Gastrocnemius medialis (tissue), 4 donors: ENCODE measurements around the gene H2BK1. TPM values are rescaled to one million over a fixed set of nuclear protein-coding genes. Genes with fewer than 3 reads are reported as not detected.

ENCODE experiments used
- ATAC-seq, 2 donors: fragments of 150-250 bp; one replicate each; pipeline ENCODE4 v1.9.1; 2016
- DNase-seq, 2 donors: peaks; one replicate each; pipeline ENCODE4 v3.0.0-alpha.2; 2019
- H3K27ac ChIP-seq, 4 donors: fragments of 200-600 bp; sonication (generic); 1 replicate in 1 of 4; 2 replicates in 3 of 4; pipeline ENCODE4 v1.5.1; 2016 to 2018; ENCODE audit warnings: mild to moderate bottlenecking in 2 of 4, moderate library complexity in 1 of 4
- H3K27me3 ChIP-seq, 3 donors: fragments of 200-600 bp; sonication (generic) in 2 of 3; 1 replicate in 1 of 3; 2 replicates in 2 of 3; pipeline versions ENCODE4 v1.5.1 to v1.6.0; 2016 to 2019; ENCODE audit warnings: mild to moderate bottlenecking in 1 of 3, moderate library complexity in 1 of 3
- H3K36me3 ChIP-seq, 2 donors: fragments of 200-600 bp; sonication (generic) in 1 of 2; one replicate each; pipeline ENCODE4 v1.5.1; 2017 to 2018
- H3K4me1 ChIP-seq, 2 donors: fragments of 200-600 bp; sonication (generic) in 1 of 2; one replicate each; pipeline ENCODE4 v1.5.1; 2016 to 2017; ENCODE audit warnings: mild to moderate bottlenecking in 2 of 2
- H3K4me3 ChIP-seq, 4 donors: fragments of 200-600 bp; sonication (generic) in 3 of 4; 1 replicate in 1 of 4; 2 replicates in 3 of 4; pipeline ENCODE4 v1.5.1; 2016 to 2019; ENCODE audit warnings: mild to moderate bottlenecking in 2 of 4
- H3K9me3 ChIP-seq, 3 donors: fragments of 200-600 bp; sonication (generic) in 2 of 3; 1 replicate in 1 of 3; 2 replicates in 2 of 3; pipeline ENCODE4 v1.5.1; 2016 to 2019
- POLR2A ChIP-seq, 2 donors: fragments of 450-650 bp; IDR thresholded peaks; one replicate each; pipeline ENCODE4 v1.6.1; 2017; ENCODE audit warnings: antibody characterized with exemption in 2 of 2, mild to moderate bottlenecking in 2 of 2, moderate library complexity in 2 of 2
- in situ Hi-C, 4 donors: fragments of 200-750 bp; cut with MboI; loops; one replicate each; pipeline versions ENCODE4 v1.15.0 to v1.8.0; 2017; ENCODE audit warnings: low sequenced_read_pairs in 4 of 4
- intact Hi-C: fragments of 100-400 bp; cut with DNase I; formaldehyde crosslinking; loops from one replicate; pipeline ENCODE4 v1.15.1; 2023; ENCODE audit warnings: low total_unique reads
- total RNA-seq, 4 donors: library from RNA; depleted of rRNA; stranded (reverse); fragments of >200 nt; gene quantifications; one replicate each; pipeline versions ENCODE4 v1.1.0 to v1.2.3, GENCODE V29; 2016
- TF ChIP-seq, protein P1 (sequence below), 5 experiments: fragments of 450-650 bp in 3 of 5; fragments of 200-600 bp in 2 of 5; sonication (generic) in 2 of 5; IDR thresholded peaks in 4 of 5; conservative IDR thresholded peaks in 1 of 5; 1 replicate in 4 of 5; 2 replicates in 1 of 5; pipeline ENCODE4 v1.5.1; 2016 to 2019; ENCODE audit warnings: antibody characterized with exemption in 5 of 5, mild to moderate bottlenecking in 3 of 5, moderate library complexity in 3 of 5

The H2BK1 gene
- total RNA-seq, 4 donors from 2014 or later = not detected

GRCh38 chr7:151193203-151193978 is 16.9 kb downstream of the H2BK1 start:
- intact Hi-C loops (loop anchor here (10.0 kb wide), 1 partner anchor 111 kb away; no protein-coding TSS in a partner anchor), in situ Hi-C loops (no loop called here)
- Histone ChIP-seq H3K36me3 (no peaks in the 10 kb centered on the region), H3K27ac (no peak overlapping the region), H3K4me3 (no peak overlapping the region), H3K9me3 (no peaks in the 10 kb centered on the region), H3K27me3 (no peaks in the 10 kb centered on the region), H3K4me1 (peaks cover 1 to 9% of the 10 kb centered on the region in 2 donors)
- no peak for DNase-seq
- no peak for TF ChIP-seq POLR2A (IDR thresholded peaks at IDR 0.05)
- TF ChIP-seq, protein P1, sequence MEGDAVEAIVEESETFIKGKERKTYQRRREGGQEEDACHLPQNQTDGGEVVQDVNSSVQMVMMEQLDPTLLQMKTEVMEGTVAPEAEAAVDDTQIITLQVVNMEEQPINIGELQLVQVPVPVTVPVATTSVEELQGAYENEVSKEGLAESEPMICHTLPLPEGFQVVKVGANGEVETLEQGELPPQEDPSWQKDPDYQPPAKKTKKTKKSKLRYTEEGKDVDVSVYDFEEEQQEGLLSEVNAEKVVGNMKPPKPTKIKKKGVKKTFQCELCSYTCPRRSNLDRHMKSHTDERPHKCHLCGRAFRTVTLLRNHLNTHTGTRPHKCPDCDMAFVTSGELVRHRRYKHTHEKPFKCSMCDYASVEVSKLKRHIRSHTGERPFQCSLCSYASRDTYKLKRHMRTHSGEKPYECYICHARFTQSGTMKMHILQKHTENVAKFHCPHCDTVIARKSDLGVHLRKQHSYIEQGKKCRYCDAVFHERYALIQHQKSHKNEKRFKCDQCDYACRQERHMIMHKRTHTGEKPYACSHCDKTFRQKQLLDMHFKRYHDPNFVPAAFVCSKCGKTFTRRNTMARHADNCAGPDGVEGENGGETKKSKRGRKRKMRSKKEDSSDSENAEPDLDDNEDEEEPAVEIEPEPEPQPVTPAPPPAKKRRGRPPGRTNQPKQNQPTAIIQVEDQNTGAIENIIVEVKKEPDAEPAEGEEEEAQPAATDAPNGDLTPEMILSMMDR (IDR thresholded peaks at IDR 0.05 in 4 of 5, conservative IDR thresholded peaks at IDR 0.05 in 1 of 5) = no peak
- ATAC-seq = no peak

- Histone ChIP-seq H3K4me1 (peaks cover 7 to 15% of the 10 kb centered on the region in 2 donors), H3K4me3 (no peak overlapping the region), H3K36me3 (no peaks in the 10 kb centered on the region), H3K27ac (peak overlapping the region; percentile 46 to 74 (median 64)), H3K9me3 (no peaks in the 10 kb centered on the region), H3K27me3 (no peaks in the 10 kb centered on the region)
- TF ChIP-seq, protein P1 (IDR thresholded peaks at IDR 0.05 in 4 of 5, conservative IDR thresholded peaks at IDR 0.05 in 1 of 5) = no peak
- no peak for TF ChIP-seq POLR2A (IDR thresholded peaks at IDR 0.05)
- ATAC-seq = no peak
- intact Hi-C loops (loop anchor here (10.0 kb wide), 1 partner anchor 113 kb away; no protein-coding TSS in a partner anchor), in situ Hi-C loops (no loop called here)
- no peak for DNase-seq
Observed at GRCh38 chr7:151192002-151192539, 18.2 kb downstream of the H2BK1 start.

DNA sequence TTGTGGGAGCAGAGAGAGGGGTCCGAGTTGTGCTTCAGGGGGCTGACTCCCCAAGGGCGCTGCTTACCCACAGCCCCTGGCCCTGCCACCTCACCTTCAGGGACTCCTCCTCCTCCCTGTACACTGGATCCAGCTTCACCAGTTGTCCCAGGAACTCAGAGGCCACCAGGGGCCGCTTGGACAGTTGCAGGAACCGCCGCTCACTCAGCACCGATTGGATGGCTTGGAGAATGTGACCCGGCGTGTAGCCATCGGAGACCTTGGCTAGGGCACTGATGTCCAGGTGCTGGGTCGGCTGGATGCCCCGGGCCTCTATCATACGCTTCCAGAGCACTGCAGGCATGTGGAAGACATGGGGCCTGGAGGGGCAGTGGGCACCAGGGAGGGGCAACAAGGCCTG is 18.7 kb downstream of the H2BK1 start:
- Histone ChIP-seq H3K27me3 (no peaks in the 10 kb centered on the region), H3K9me3 (no peaks in the 10 kb centered on the region), H3K4me3 (no peak overlapping the region), H3K27ac (peak overlapping the region; percentile 46 to 74 (median 64)), H3K4me1 (peaks cover 11 to 20% of the 10 kb centered on the region in 2 donors), H3K36me3 (no peaks in the 10 kb centered on the region)
- TF ChIP-seq, protein P1 (IDR thresholded peaks at IDR 0.05 in 4 of 5, conservative IDR thresholded peaks at IDR 0.05 in 1 of 5) = peak in 4 of 5 experiments; percentile 6 to 43 (median 36)
- no peak for TF ChIP-seq POLR2A (IDR thresholded peaks at IDR 0.05)
- ATAC-seq (peak; percentile 30 to 39), DNase-seq (peak; percentile 67 to 84)
- intact Hi-C loops = loop anchor here (10.0 kb wide), 1 partner anchor 113 kb away; no protein-coding TSS in a partner anchor
- in situ Hi-C loops = no loop called here

DNA sequence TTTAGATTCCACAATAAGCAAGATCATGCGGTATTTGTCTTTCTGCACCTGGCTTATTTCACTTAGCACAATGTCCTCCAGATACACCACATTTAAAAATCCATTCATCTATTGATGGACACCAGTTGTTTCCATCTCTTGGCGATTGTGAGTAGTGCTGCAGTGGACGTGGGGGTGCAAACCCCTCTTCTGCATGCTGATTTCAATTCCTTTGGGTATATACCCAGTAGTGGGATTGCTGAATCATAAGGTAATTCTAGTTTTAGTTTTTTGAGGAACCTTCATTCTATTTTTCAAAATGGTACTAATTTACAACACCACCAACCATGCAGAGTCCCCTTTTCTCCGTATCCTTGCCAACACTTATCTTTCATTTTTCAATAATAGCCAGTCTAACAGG is 21.2 kb downstream of the H2BK1 start:
- peak overlapping the region in 3 of 4 donors; percentile 91 to 100 (median 98) for H3K27ac ChIP-seq
- no peak overlapping the region for H3K4me3 ChIP-seq
- no peak for DNase-seq
- TF ChIP-seq, protein P1 (IDR thresholded peaks at IDR 0.05 in 4 of 5, conservative IDR thresholded peaks at IDR 0.05 in 1 of 5) = no peak
- TF ChIP-seq POLR2A (IDR thresholded peaks at IDR 0.05) = no peak
- in situ Hi-C loops (no loop called here), intact Hi-C loops (loop anchor here (5.0 kb wide), 2 partner anchors 107 to 162 kb away; partner anchors contain the start of genes ABCB8, FASTK and TMUB1)
- no peaks in the 10 kb centered on the region for H3K9me3 ChIP-seq
- H3K36me3 ChIP-seq = no peaks in the 10 kb centered on the region
- H3K4me1 ChIP-seq = peaks cover 26 to 37% of the 10 kb centered on the region in 2 donors
- ATAC-seq = no peak
- H3K27me3 ChIP-seq = no peaks in the 10 kb centered on the region
